Measurements from ENCODE around the gene TAGLN.

TAGLN gene

DNA sequence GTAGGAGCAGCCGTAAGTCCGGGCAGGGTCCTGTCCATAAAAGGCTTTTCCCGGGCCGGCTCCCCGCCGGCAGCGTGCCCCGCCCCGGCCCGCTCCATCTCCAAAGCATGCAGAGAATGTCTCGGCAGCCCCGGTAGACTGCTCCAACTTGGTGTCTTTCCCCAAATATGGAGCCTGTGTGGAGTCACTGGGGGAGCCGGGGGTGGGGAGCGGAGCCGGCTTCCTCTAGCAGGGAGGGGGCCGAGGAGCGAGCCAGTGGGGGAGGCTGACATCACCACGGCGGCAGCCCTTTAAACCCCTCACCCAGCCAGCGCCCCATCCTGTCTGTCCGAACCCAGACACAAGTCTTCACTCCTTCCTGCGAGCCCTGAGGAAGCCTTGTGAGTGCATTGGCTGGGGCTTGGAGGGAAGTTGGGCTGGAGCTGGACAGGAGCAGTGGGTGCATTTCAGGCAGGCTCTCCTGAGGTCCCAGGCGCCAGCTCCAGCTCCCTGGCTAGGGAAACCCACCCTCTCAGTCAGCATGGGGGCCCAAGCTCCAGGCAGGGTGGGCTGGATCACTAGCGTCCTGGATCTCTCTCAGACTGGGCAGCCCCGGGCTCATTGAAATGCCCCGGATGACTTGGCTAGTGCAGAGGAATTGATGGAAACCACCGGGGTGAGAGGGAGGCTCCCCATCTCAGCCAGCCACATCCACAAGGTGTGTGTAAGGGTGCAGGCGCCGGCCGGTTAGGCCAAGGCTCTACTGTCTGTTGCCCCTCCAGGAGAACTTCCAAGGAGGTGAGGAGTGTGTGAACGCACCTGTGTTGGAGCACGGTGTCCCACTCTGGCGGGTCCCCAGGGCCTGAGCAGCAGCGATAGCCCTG lies at the start of gene TAGLN:
Gene TAGLN (plus strand): TSS at position 318 of the 863 bp plus-strand sequence. CDS start 3,644 bp downstream, outside the sequence.
- DNase-seq, result no peak

DNA sequence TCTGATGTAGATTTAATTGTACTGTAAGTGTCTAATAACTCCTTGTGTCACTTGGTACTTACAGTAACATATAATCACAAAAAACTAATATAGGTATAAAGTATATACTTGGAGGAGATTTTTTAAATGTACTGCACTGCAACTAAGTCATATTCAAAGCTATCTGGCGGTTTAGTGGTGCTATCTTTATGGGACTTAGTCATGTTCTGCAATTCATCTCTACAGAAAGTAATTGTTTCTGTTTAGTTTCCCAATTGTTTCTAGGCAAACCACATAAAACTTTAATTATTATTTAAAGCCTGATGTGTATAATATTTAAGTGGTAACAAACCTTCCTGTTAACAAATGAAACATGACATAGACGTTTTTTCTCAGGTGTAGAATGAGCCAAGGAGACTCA lies 47.1 kb upstream of the TAGLN start:
- no peak for DNase-seq

DNA sequence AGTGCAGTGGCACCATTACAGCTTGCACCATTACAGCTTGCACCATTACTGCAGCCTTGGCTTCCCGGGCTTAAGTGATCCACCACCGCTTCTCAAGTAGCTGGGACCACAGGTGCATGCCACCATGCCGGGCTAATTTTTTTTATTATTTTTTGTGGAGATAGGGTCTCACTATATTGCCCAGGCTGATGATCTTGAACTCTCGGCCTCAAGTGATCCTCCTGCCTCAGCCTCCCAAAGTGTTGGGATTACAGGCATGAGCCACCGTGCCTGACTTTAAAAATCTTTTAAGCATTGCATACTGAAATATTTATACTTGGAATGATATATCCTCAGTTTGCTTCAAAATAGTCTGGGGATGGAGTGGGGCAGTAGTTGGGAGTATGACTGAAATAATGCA lies 44.7 kb upstream of the TAGLN start:
- DNase-seq, result no peak

DNA sequence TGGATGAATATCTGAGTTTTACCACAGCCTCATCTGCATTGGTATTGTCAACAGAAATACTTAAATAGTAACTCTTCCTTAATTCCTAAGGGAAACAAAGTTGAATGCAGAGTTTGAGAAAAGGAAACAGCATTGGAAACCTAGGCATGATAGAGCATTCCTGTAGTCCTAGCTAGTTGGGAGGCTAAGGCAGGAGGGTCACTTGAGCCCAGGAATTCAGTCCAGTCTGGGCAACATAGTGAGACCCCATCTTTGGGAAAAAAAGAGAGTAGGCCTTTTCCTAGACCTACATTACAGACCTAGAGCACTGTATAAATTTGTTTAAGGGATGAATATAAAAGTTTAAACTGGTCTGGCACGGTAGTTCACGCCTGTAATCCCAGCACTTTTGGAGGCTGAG lies 41.7 kb upstream of the TAGLN start:
- no peak for DNase-seq

DNA sequence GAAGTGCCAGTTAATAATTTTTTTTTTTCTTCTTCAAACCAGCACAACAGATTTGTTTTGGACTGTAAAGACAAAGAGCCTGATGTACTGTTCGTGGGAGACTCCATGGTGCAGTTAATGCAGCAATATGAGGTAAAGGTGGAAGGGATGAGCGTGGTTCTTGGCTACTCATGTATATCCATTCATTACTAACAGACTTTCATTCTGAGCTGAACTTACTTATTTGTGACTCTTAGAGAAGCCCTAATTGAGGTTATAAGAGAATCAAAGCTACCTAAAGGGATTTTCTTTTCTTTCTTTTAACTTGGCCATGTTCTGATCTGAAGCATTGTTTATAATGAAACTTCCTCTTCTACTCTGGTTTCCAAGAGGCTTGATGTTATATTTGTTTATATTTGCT lies 39.3 kb upstream of the TAGLN start:
- DNase-seq, result no peak

DNA sequence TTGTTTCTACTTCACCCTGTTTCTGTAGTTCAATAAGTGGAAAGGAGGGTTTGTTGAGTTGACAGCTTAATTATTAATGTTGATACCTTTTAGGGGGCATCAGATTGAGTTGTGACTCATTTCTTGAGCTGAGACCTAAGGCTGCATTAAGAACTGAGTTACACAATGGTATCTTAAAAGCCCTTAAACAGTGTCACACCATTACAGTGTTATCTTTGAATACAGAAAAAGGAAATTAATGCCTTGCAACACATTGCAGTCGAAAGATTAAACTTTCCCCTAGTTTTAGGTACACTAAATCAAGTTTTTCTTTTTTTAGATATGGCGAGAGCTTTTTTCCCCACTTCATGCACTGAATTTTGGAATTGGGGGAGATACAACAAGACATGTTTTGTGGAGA lies 38.3 kb upstream of the TAGLN start:
- DNase-seq, result no peak

DNA sequence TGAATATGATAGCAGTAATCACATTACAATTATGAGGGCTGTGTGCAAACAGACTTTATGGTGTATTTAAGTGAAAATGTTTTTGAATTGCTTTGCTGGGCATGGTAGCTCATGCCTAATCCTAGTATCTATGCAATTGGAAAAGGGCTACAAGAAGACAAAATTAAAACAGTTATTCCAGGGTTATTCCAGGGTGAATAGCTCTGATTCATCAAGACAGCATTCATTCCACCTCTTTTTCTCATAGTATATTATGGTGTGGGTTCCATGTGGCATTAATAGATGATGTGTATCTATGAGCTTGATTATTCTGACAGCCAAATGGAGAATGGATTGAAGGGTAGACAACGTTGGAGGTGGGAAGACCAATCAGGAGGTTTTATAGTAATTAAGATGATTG lies 32.7 kb upstream of the TAGLN start:
- DNase-seq, result no peak

DNA sequence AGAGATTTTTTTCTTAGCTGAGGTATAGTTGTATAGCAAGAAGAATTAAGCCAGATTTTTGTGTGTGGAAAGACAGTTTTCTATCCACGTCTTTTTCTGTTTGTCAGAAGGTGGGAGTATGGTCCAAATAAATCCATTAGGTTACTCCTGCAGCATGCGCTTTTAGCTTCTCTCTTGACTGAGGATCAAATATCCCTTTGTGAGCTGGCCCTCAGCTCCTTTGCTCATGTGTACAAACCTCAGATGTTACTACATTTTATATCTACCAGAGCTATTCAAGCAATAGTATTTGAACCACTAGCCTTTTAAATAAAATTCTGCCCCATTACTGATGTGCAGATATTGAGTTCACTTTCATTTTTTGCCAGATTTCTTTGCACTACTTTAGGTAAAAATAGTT lies 29.4 kb upstream of the TAGLN start:
- no peak for DNase-seq

DNA sequence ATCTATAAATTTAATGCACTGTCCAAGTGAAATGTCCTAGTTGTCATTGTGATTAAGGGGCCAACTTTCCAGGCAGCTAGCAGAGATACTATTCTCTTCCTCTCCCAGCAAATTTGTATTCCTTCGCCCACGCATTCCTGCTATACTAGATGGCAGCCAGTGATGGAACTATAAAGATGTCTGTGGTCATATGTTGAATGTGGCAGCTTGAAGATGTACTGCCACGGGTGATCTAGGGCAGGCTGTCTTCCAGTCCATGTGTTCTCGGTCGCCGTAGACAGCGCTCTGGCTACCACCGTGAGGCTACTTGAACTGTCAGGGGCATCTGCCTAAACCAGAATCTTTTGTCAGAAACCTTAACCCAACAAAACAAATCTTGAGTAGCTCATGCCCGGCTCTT lies 29.0 kb upstream of the TAGLN start:
- DNase-seq, result no peak

DNA sequence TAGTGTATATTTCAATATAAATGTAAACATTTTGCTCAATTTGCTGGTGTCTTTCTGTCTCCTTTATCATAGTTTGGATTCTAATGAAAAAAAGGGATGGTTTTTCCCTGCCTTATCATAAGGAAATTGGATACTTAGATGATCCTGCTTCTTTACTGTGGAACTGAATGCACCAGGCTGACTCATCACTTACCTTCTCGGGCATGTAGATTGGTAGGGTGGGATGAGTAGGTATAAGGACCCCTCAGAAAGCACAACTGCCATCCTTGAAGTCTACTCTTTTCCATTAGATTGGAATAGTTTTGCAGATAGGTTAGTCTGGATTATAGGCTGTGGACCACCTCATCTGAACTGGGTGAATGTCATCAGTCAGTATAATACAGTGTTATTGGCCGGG lies 28.2 kb upstream of the TAGLN start:
- no peak for DNase-seq

DNA sequence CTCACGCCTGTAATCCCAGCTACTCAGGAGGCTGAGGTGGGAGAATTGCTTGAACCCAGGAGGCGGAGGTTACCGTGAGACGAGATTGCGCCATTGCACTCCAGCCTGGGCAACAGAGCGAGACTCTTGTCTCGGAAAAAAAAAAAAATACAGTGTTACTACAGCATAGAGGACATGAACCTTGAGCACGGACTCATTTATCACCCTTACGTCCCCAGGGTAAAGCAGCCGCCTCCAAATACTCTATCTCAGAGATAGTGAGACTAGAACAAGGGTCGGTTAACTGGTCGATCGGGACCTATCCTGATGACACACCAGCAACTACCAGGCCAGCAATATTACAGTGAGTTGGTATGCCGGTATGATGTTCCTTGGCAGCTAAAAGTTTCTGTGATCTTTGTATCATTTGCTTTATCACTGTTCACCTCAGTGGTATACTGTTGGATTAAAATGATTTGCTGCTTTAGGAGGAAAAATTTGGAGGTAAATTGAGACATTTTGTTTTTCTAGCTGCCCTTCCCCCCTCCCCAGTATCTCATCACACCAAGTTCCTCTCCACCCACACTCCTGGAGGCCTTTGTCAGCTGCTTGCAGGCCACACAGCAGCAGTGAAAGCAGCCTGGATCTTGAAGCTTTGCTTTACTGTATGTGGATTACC lies 27.6 kb upstream of the TAGLN start:
- DNase-seq, result no peak

DNA sequence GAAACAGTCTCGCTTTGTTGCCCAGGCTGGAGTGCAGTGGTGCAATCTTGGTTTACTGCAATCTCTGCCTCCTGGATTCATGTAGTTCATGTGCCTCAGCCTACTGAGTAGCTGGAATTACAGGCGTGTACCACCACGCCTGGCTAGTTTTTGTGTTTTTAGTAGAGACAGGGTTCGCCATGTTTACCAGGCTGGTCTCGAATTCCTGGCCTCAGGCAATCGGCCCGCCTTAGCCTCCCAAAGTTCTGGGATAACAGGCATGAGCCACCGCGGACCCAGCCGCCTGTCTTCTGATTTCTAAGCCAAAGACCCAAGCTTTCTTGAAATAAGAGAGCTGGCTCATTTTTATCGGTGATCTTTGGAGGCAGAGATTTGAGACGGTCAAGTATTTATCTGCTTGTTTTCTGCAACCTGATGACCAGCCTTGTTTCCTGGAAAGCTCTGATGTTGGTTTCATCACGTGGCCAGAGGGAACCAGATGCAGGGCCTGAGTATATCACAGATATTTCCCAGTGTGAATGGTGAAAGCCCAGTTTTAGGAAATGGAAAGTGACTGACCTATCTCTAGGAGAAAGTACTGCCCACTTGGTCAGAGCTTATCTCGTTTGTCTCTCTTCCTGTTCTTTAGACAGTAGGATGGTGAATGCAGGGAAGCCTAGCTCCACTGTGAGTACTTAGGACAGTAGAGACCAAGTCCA lies 26.3 kb upstream of the TAGLN start:
- DNase-seq, result no peak

DNA sequence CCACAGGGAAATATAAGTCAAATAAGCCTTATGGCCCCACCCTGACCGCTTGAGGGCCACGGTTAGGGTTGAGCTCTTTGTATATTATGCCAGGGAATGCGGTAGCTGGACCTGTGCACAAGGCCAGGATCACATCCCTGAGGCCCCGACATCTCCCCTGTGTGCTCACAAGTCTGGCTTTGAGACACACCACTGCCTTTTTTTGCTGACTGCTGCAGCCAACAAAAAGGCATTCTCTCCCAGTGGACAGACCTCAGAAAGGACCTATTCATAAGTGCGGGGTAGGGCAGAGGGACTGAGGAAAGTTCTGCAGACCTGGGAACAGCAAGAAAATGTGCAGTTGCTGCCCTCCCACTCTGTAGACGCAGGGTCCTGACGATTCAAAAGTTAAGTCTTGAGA lies 24.1 kb upstream of the TAGLN start:
- DNase-seq, result no peak

DNA sequence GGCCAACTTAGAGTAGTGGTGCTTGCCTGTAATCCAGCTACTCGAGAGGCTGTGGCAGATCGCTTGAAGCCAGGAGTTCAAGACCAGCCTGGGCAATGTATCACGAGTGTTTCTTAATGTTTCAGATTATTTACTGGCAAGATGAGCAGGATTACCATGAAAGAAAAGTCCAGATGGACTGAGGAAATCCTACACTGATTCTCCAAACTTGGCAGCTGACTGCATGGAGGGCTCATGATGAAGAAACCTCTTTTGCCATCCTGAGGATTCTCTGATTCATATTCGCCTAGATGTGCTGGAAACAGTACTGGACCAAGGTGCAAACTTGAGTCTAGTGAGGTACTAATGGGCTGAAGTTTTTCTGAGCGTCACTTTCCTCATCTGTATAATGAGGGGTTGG lies 23.4 kb upstream of the TAGLN start:
- no peak for DNase-seq

DNA sequence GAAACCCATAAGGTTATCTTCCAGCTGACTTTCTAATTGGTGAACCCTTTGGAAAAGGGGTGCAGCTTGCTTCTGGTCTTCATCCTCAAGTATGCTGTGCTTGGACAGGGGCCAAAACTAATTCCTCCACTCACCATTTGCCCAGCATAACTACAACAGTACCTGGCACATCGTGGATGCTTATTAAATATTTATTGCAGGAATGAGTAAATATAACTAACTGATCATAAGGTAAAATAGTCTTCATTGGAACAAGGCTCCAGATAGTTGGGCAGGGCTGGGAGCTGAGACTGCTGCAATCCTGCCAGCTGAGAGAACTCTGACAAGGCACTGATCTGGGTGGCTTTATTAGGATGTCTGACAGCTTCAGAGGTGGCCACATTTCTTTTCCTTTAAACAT lies 23.0 kb upstream of the TAGLN start:
- DNase-seq, result no peak

DNA sequence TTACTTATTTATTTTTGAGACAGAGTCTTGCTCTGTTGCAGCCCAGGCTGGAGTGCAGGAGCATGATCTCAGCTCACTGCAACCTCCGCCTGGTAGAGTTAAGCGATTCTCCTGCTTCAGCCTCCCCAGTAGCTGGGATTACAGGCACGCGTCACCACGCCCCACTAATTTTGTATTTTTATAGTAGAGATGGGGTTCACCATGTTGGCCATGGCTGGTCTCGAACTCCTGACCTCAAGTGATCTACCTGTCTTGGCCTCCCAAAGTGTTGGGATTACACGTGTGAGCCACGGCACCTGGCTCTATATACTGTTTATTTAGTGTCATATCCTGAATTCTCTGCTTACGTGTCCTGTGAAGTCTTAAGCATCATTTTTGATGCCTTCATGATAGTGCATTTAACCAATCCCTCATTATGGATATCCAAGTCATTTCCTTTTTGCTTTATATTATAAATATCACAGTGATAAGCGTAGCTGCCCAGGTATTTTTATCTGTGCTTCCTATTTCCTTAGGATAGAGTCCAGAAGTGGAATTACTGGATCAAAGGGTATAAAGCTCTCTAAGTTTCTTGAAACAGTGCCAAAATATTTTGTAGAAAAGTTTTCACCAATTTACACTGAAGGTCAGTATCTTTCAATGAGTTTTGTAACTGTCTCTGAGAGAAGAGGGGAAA lies 21.5 kb upstream of the TAGLN start:
- DNase-seq, result no peak

DNA sequence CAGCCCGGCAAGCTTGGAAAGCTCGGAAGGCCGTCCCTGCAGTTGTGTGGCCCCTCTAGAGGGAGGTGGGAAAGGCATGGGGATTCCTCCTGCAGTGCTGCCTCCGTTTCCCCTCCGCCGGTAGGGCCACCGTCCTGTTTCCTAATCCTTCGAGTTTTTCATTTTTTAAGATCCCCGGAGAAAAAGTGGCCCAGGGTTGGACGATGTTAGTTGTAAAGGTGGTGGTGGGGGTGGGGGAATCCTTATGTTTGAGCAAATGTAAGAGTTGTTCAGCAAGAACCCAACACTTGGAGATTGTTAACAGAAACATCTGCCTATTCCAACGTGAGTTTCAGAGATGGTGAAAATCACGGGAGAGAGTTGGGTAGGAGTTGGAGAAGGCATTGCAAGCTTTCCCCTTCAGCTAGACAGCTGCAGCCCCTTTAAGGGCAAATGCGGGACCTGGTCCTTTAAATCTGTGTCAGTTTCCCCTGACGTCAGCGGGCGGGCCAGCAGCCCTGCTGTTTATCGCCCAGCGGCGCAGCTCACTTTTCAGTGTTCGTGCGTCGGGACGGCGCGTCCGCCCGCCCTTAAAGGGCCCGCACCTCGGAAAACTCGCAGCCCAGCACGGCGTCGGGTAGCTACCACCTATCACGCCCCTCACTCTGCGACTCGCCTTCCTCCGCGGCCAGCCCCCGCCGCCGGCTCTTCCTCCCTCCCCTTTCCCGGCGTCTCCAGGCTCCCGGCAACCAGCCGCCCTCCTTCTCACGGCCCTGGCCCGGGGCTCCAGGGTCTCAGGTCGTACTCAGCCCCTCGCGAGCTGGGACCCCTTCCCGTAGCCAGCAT lies 20.7 kb upstream of the TAGLN start, which contains the start of gene SIDT2:
Gene SIDT2 (plus strand): TSS at position 534 of the 825 bp plus-strand sequence. CDS start 521 bp downstream, outside the sequence.
- DNase-seq, result peak; percentile 89

DNA sequence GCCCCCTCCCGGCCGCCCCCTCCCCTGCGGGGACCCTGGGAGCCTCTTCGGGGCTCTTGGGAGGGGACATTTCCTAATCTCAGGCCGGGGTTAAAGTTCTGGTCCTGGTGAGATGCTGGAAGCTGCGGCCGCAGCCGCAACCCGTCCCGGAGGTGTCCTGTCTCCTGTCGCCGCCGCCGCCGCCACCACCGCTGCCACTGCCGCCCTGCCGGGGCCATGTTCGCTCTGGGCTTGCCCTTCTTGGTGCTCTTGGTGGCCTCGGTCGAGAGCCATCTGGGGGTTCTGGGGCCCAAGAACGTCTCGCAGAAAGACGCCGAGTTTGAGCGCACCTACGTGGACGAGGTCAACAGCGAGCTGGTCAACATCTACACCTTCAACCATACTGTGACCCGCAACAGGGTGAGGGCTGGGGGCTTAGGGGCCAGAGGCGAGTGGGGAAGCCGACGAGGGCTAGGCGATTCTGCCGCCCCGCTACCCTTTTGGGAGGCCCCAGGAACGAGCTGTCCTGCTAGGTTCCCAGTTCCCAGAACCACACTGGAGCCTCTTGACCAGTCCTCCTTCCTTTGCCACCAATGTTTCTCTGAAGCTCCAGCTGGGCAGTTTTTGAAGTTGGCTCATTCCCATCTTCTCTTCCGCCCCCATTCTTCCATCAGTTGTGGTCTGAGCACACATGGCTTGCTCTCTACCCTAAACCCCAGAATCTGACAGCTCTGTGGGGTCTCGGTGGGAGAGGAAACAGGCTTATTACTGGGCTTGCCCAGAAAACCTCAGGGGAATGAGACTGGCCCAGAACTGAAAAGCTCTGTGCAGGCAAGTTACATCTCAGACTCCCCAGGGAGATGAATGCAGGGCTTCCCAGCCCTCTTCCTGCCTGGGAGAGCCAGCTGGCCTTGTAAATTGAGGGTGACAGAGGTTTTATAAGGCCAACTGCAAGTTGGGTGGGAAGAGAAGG lies 19.8 kb upstream of the TAGLN start:
- DNase-seq, result peak; percentile 48

DNA sequence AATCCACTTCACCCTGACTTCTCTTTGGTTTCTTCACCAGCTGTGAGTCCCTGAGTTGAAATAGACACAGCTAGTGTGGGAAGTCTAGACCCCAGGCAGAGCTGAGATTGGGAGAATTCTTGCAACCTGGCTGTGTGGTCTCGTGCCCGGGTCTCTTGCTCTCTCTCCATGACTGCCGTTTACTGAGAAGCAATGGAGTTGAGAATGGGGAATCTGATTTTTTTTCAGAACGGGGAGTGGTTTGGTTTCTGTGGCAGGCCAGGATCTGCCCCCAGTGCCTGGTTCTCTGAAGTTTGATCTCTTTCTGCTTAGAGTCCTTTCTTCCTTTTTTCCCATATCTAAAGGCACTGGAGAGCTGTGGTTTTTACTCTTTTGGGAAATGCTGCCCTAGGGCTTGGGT lies 19.1 kb upstream of the TAGLN start:
- no peak for DNase-seq

DNA sequence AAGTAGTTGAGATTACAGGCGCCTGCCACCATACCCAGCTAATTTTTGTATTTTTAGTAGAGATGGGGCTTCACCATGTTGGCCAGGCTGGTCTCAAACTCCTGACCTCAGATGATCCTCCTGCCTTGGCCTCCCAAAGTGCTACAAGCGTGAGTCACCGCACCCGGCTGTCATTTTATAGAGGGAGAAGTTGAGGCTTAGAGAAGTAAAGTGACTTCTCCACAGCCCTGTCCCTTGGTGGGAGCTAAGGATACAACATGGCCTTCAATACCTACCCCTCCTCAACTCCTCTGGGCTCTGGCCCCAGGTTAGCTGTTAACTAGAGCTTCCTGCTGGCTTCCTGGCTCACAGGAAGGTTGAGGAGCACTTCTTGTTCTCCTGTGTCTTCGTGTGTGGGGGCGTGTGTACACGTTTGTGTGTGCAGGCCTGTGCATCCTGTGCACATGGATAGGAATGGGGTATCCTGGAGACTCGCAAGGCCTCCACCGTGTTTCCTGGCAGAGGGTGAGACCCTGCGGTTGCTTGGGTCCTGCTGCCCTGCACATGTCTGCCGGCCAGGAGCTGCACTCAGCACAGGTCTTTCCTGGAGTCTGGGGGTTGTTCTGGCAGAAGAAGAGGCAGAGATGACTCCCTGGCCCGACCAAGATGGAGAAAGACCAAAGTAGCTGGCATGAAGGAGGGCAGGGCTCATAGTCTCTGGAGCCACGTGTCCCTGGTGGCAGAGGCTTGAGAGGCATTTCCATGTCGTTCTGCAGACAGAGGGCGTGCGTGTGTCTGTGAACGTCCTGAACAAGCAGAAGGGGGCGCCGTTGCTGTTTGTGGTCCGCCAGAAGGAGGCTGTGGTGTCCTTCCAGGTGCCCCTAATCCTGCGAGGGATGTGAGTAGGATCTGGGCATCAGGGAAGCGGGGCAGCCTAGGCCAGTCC lies 18.2 kb upstream of the TAGLN start:
- peak; percentile 63 for DNase-seq
